HTR-8/SVneo (cell line): ENCODE measurements around the gene C1QB.

Source experiments
- DNase-seq: peaks from one replicate; pipeline ENCODE4 v3.0.0; 2011; ENCODE audit warnings: low spot score, mixed read lengths; ENCODE audit not compliant: insufficient read length
- FAIRE-seq: peaks from 2 replicates; lab custom pipeline; 2011; peaks lifted over from hg19 to GRCh38; lab: Jason Lieb, UNC

The C1QB gene

GRCh38 chr1:22652881-22653316 lies at the start of gene C1QB:
C1QB (plus strand) TSS chr1:22653236; CDS start chr1:22659463, 6,227 bp downstream.
- no peak for DNase-seq
- no peak for FAIRE-seq

DNA sequence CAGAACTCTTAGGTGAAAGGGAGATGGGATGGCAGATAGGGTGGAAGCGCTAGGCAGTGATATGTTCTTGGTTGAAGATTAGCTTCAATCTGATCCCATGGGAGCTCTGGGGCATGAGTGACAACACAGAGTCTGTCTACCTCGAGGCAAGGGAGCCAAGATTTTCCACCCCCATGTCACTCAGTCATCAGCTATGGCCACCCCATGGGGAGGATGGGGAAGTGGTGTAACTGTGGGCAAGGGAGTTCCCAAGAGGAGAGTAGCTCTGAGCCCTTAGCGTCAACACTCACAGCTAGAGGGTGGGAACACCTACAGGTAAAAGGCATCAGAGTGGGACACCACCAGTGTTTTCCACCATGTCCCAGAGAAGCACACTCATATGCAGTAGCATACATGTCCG lies 46.9 kb upstream of the C1QB start:
- FAIRE-seq (no peak), DNase-seq (no peak)

DNA sequence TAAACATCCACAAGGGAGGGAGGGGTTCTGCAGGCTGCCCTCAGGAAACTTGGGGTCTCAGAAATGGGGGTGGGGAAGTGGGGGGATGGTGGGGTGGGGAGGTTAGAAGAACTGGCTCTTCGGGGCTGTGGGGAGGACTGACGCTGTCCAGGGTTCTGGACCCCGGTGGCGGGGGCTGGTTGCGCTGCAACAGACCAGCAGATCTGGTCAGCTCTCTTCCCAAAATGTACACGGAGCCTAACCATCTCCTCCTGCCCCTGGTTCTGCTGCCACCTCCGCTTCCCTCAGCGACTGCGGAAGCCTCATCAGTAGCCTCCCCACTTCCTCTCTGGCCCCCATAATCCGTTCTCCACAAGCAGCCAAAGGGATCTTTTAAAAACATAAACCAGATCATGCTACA lies 45.9 kb upstream of the C1QB start:
- FAIRE-seq = no peak

DNA sequence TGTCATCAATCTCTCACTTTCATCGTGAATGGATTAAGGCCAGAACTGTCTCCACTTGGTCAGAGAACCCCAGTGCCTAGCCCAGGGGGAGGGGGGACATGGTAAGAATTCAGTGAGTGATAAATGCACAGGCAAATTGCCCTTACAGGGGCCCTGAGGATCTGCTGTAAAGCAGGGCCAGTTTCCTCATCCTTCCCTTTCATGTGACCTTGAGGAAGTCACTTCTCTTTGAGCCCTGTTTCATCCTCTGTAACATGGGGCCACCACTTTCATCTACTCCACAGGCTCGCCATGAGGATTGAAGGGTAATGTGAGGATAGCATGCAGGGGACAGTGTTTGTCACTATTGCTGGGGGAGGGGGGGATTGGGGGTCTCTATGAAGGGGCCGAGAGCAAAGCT lies 44.7 kb upstream of the C1QB start:
- DNase-seq = no peak
- no peak for FAIRE-seq

More for the DNA sequence above, 45.9 kb upstream of the C1QB start:
- DNase-seq = no peak

DNA sequence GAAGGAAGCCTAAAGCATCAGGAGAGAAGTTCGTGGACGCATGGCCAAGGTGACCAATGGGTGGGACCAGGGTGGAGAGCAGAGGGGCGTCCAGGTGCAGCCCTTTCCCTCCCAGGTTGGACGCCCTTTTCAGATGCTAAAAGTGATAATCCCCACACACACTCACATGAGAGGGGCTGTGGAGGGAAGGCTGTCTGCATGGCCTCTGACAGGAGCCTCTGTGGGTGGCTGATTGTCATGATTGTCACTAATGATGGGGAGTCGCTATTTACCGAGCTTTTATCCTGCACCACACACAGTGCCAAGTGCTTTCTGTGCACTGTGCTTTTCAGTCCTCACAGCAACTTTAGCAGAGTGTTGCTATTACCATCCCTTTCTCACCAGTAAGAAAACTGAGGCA lies 43.7 kb upstream of the C1QB start:
- FAIRE-seq (no peak), DNase-seq (no peak)

- FAIRE-seq (no peak), DNase-seq (peak; percentile 45)
These were observed 41.5 kb upstream of the C1QB start for GRCh38 chr1:22611530-22611947.

- DNase-seq = no peak
- FAIRE-seq = no peak
These were observed 40.1 kb upstream of the C1QB start for GRCh38 chr1:22612671-22613571.

GRCh38 chr1:22613572-22613918 lies 39.5 kb upstream of the C1QB start:
- FAIRE-seq (no peak), DNase-seq (no peak)

- no peak for DNase-seq
- FAIRE-seq = no peak
These were observed 39.1 kb upstream of the C1QB start for GRCh38 chr1:22613951-22614350.

DNA sequence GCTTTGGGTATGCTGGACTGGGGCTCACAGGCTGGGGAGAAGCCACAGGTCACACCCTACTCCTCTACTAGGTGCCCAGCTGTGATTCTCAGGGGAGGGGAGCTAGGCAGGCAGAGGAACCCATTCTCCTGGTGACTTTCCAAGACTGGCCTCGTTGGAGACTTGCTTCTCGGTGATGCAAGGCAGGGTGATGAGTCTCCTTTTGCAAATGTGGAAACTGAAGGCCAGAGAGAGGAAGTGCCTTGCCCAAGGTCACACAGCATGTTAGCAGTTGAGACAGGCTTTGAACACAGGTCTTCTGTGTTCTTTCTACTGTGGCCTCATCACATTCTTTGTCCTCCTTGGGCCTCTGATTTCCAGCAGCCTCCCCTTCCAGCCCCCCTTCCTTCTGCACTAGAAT lies 37.1 kb upstream of the C1QB start:
- FAIRE-seq = no peak
- no peak for DNase-seq

GRCh38 chr1:22616571-22616970 lies 36.5 kb upstream of the C1QB start:
- DNase-seq (no peak), FAIRE-seq (no peak)

- no peak for DNase-seq
- no peak for FAIRE-seq
These were observed 35.0 kb upstream of the C1QB start for GRCh38 chr1:22618056-22618455.

DNA sequence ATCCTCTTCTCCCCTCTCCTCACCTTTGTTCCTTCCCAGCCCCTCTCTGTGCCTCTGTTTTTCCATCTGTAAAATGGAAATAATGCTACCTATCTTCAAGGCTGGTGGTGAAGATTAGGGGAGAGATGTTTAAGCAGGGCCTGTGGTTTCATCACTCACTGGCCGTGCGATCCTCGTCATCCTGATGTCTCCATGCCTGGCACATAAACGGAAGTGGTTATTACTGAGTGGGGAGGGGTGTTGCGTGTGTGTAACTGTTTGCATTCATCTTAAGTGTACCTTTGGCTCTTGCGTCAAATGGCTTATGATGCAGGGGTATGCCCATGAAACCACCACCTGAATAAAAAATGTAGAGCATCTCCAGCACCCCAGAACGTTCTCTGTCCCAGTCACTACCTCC lies 33.8 kb upstream of the C1QB start:
- DNase-seq = no peak
- peak; percentile 65 for FAIRE-seq

DNA sequence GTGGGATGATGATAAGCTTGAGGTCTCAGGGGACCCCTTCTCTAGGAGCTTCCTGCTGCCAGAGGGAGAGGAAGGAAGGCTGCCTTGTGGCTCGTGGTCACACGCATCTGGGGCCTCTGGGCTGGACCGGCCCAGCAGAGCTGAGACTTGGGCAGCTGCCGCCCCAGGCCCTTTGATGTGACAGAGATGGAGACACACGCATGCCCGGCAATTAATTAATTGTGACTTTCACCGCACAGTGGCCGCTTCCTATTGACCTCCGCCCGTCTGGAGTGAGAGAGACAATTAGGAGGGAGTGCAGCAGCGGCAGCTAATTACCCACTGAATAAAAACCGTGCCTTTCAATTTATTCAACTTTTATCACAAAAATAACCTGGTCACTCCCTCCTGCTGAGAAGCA lies 33.2 kb upstream of the C1QB start:
- DNase-seq (no peak), FAIRE-seq (no peak)

- no peak for DNase-seq
- no peak for FAIRE-seq
These were observed 31.3 kb upstream of the C1QB start for GRCh38 chr1:22621761-22622160.

- FAIRE-seq = no peak
- no peak for DNase-seq
These were observed 27.6 kb upstream of the C1QB start for GRCh38 chr1:22625262-22625925.

DNA sequence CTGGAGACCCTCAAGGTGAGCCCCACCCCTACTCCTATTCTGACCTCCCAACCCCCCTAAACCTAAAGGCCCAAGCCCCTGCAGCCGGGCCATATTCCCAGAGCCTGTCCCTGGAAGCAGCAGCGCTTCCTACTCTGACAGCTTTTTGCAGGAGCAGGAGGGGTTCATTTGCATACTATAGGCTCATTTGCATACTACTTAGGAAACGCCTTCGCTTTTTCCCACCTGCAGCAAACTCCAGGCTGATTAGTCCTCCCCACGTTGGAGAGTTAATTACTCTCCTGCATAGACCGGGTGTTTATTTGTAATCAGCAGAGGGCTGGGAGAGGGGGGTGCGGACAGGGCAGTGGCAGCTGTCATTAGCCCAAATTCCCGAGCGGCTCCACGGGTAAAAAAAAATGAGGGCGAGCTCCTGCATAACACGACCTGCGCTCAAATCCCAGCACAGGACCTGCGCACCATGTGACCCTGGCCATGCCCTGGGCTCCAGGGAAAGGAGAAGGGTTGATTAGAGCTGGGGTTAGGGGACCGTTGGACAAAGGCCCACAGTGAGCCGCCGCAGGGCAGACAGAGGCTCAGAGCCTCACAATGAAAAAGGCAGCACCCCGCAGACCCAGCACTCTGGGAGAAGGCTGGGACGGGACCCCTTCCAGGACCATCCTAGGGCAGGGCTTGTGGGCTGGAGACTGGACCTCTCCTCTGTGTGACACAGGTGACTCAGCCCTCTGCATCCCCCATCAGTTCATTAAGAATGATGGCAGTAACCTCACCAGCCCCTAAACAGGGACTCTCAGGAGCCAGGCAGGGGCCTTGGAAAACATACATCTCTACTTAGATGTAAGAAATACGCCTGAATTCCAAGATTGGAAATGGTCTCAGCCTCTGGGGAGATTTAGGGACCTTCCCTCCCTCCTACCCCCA lies 26.5 kb upstream of the C1QB start:
- DNase-seq (no peak), FAIRE-seq (no peak)

DNA sequence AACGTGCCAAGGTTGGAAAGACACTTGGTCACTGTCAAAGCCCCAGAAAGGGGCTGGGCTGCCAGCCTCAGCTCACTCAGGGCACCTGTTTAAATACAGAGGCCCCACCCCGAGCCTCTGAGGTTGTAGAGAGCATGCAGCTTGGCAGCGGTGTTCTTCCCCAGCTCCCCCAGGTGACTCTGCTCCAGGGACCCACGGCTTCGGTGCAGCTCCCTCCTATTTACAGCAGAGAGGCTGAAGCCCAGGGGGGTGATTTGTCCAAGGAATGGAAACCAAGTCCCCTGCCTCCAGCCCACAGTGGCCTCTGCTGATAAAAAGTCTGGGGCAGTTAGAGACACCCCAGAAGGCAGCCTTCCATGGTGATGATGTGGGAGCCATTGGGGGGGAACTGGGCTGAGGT lies 25.7 kb upstream of the C1QB start:
- FAIRE-seq (no peak), DNase-seq (no peak)

- no peak for FAIRE-seq
- no peak for DNase-seq
These were observed 24.2 kb upstream of the C1QB start for GRCh38 chr1:22628698-22629444.

DNA sequence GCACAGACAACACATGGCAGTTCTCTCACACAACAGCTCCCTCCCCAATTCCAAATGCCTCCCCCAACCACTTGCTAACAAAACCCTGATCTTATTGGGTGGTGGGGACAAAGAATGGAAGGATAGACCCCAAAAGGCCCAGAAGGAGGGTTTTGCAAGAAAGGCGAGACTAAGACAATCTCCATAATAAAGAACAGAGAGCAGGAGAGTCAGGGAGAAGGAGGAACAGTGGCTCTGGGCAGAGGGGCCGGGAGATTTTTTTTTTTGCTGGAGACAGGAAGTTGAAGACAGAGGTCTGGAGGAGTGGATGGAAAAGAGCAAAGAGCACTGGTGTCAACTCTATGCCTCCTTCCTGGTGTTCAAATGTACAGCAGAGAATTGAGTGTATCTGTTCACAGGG lies 23.1 kb upstream of the C1QB start:
- FAIRE-seq (no peak), DNase-seq (no peak)
